Stimulated activated CD8-positive, alpha-beta memory T cell treated with anti-CD3 and anti-CD28 coated beads, Interleukin-4, amount 100 ng/mL, for 1 hour (primary cell): Measurements from ENCODE around the gene TMEM219.
"Not testable (repeated sequence)": the region's sequence is repeated elsewhere in the genome, so short reads cannot be mapped to it uniquely, and the experiment has no call there.

ENCODE experiments used
- DNase-seq, 2 donors: peaks; one replicate each; pipeline ENCODE4 v3.0.0-alpha.2; 2020; ENCODE audit warnings: low read depth in 2 of 2, low spot score in 1 of 2

The TMEM219 gene, protein sequence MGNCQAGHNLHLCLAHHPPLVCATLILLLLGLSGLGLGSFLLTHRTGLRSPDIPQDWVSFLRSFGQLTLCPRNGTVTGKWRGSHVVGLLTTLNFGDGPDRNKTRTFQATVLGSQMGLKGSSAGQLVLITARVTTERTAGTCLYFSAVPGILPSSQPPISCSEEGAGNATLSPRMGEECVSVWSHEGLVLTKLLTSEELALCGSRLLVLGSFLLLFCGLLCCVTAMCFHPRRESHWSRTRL

GRCh38 chr16:29961479-29962343 is at the start of gene TMEM219:
Gene TMEM219, plus strand, starts transcription at chr16:29962079. Its CDS starts 1,065 bp downstream, at chr16:29963144.
- peak; percentile 82 to 87 for DNase-seq

DNA sequence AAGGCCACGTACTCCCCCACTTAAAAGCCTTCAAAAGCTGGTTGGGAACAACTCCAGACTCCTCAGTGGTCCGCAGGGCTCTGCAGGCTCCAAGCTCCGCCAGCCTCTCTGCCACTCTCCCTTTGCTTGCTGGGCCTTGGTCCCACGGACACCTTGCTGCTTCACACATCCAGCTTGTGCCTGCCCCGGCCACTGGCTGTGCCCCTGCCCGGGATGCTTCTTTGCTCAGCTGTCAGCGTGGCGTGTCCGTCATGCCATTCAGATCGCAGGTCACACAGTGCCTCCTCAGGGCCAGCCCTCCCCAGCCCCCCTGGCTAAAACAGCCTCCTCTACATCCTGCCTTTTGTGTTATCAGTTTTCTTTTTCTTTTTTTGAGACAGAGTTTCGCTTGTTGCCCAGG is 49.8 kb upstream of the TMEM219 start:
- no peak for DNase-seq

DNA sequence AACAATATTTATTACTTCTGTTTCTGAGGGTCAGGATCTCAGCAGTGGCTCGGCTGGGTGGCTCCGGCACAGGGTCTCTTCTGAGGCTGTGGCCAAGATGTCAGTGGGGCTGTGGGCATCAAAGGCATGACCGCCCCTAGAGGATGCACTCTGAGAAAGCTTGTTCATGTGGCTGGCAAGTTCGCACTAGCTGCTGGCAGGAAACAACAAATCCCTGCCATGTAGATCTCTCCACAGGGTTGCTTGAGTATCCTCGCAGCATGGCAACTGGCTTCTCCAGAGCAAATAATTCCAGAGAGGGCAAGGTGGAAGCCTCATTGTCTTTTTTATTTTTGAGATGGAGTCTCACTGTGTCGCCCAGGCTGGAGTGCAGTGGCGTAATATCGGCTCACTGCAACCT is 48.4 kb upstream of the TMEM219 start:
- DNase-seq = no peak

GRCh38 chr16:29915590-29916247 is 46.2 kb upstream of the TMEM219 start:
- no peak for DNase-seq

DNA sequence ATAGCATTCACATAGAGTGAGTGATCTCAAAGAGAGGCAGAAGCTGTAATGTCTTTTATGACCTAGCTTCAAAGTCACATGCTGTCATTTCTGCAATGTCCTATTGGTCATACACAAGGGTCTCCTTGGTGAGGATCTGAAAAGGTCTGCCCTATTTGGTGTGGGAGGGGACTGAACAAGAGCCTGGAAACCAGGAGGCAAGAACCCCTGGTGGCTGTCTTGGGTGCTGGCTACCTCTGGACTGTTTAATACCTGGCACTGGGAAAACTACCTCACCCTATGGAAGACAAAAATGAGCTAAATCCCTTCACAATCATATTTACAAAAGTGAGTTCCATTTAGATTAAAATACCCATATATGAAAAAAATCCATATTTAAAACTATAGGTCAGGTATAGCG is 44.9 kb upstream of the TMEM219 start:
- DNase-seq = no peak

DNA sequence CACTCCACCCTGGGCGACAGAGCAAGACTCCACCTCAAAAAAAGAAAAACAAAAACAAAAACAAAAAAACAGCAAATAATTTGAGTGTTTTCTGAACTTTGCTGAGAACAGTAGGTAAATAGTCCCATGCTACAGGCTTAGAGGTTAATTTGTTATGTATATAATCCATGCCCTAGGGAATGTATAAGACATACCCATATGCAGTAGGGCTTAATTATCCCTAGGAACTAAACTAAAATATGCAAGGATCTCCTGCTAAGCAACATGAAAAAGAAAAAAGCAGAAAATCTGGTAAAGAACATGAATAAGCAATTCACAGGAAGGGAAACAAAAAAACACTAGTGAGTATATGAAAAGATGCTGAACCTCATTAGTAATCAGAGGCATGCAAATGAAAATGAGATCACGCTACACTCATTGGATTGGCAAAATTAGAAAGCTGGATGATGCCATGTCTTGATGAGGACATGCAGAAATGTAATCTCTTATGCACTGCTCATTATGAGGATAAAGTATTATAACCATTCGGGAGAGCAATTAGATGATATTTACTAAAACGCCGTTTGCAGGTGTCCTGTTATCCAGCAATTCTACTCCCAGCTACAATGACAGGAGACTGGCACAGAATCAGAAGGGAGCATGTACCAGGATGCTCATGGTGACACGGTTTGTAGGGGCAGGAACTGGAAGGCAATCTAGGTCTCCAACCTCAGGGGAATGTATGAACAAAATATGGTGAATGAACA is 41.4 kb upstream of the TMEM219 start:
- DNase-seq = no peak

DNA sequence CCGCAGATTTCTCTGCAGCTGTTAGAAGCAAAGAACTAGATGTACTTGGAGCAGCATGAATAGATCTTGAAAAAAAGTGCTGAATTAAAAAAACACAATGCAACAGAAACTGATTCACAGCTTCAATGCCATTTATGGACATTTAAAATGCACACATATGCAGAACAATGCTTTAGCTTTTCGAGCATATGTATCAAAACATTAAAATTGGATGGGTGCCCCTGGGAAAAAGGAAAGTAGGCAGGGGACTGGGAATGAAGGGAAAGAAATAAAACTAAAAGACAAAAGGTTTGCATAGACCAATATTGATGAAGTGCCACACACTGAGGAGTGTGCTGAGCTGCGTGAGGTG is 40.9 kb upstream of the TMEM219 start:
- DNase-seq = no peak

DNA sequence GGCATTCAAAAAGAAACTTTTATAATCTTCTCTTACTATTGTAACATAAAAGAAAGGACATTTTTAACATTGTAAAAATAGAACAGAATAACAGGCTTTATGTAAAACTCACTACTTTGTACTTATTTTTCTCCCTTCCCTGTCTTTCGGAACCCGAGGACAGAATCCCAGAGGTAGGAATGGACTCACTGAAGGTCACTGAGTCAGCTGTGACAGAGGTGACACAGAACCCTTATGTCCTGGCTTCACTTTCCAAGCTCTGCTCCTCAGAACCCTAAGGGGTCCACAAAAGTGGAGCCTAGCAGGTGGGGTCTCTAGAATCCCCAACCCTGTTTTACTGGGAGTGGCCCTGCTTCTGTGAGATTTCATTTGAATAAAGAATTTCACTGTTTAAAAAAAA is 39.6 kb upstream of the TMEM219 start:
- no peak for DNase-seq

GRCh38 chr16:29922986-29923501 is 38.8 kb upstream of the TMEM219 start:
- DNase-seq = no peak

DNA sequence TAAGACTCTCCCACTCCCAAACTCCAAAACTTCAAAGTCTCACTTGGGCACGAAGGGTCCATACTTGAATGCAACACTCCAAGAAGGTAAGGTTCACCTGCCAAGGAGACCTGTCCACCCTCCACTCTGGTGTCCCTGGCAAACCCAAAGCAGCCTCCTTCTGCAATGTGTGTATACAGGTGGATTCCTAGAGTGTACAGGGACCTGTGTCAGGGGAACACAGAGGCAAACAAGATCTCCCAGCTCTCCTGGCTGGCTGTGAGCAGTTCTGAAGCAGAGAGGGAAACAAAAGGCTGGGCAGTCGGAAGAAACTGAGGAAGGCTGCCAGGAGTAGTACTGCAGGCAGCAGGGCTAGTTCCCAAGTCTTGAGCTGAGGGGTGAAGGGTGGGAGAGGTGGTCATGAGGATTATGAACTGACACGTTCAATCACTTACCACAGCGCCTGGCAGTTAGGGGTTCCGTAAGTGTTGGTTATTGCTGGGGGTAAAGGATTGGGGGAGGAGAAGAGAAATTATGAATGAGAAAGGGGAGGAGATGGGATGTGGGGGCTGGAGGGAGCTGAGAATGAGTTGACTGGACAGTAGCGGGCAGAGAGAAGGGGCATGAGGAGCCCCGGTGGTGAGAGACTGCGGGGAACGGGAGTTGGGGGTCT is 36.6 kb upstream of the TMEM219 start:
- no peak for DNase-seq

DNA sequence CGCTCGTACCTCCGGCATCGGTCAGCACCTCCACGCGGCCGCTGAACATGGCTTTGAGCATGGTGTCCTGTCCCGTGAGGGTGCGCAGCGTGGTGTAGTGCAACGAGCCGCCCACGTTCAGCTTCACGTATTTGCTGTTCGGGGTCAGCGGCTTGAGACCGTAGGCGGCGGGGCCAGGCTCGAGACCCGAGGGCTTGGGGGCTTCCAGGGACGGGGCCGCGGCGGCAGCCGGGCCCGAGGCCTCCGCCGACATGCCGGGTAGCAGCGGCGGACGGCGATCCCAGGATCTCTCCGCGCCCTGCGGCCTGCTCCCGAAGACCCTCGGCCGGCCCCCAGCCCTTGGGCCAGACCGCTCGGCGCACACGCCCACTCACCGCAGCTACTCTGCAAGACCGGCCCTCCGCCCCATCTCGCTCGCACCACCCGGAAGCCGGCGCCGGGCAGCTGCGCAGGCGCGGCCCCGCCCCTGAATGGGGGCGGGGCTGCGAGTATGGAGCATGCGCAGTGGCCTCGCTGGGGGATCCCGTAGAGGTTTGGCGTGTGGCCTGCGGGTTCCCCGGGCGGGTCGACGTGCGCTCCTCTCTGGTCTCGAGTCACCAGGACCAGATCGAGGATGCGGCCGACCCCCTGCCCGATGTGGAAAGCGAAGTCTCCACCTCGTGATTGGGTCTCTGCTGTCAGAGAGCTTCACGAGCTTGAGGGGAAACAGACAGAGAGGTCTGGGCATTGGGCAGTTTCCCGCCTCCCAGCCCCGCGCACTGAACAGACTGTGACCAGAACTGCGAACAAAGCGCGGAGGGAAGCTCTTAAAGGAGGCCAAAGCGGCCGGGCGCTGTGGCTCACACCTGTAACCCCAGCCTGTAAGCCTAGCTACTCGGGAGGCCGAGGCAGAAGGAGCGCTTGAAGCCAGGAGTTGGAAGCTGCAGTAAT is 35.8 kb upstream of the TMEM219 start, which contains the start of gene KCTD13:
TSS of gene KCTD13 (minus strand) at position 446 of the 930 bp plus-strand sequence. CDS start at position 253, 193 bp downstream.
- peak; percentile 75 to 83 for DNase-seq

- no peak for DNase-seq
These were observed 35.2 kb upstream of the TMEM219 start for GRCh38 chr16:29926711-29927052.

- DNase-seq = no peak
These were observed 34.6 kb upstream of the TMEM219 start for GRCh38 chr16:29927070-29927905.

- not testable (repeated sequence) for DNase-seq
These were observed 30.1 kb upstream of the TMEM219 start for GRCh38 chr16:29931750-29932149.

DNA sequence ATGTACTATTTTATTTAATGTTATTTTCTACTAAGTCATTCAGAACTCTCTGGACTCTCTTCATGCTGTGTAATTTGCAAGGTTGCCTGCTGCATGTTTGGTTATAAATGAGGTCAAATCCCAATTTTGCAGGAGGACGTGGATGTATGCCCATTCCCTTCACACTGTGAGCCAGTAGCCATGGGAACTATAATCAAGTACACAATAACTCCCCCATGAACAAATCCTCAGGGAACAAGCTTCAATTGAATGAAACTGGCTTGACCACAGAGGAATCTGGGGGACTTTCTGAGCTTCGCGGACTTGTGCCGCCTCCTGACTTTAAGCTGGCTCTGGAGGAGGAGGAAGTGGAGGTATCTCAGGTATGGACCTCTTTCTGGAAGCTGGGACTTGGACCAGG is 21.2 kb upstream of the TMEM219 start:
- DNase-seq = no peak

- no peak for DNase-seq
These were observed 17.8 kb upstream of the TMEM219 start for GRCh38 chr16:29943846-29944799.

GRCh38 chr16:29947897-29948296 is 14.0 kb upstream of the TMEM219 start:
- DNase-seq = no peak
